ENCODE measurements around the gene BCAS3. TPM values are rescaled to one million over a fixed set of nuclear protein-coding genes. Genes with fewer than 3 reads are reported as not detected.

Gene BCAS3
- total RNA-seq, 1 experiment from 2014 or later = 26.3 TPM

DNA sequence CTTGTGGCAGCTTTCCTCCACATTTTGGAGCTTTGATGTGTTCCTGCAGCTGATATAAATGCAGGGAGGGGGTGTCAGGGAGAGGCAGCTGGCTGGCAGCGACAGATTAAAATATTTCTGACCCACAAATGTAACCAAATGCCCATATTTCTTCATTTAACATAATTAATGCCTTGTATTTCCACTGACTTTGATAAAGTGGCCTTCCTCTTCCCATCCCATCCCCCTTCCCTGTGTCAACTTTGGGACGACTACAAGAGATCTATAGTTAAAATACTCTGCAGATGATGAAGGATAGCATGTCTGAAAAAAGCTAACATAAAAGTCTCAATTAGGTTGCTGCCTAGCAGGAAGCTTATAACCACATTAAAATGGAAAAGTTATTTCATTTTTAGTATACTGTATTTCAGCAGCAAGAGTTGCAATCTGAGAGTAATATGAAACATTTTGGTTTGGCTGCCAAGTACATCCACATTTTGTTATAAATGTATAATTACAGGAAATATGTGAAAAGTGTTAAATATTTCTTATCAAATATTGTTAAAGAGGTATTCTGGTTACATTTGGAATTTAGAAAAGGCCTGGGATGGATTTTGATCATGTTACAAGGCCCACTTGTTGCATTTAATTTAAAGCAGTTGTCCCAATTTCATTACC is 483.3 kb downstream of the BCAS3 start (continued):
- TF ChIP-seq CTCF (IDR thresholded peaks at IDR 0.05 in 2 of 3, conservative IDR thresholded peaks at IDR 0.05 in 1 of 3; ENCODE audit: borderline replicate concordance in 1 of 3, insufficient read depth in 1 of 3, low read depth in 2 of 3, low read length in 2 of 3) (no peak), ELF1 (IDR thresholded peaks at IDR 0.05; ENCODE audit: borderline replicate concordance, low read depth) (no peak), EGR1 (IDR thresholded peaks at IDR 0.05; ENCODE audit: low read depth) (no peak)

- DNase-seq (ENCODE audit: low read depth, low spot score) (no peak), ATAC-seq (no peak)
- Histone ChIP-seq H3K4me3 (replicated peaks in 1 of 2; ENCODE audit: low read depth in 1 of 2, low read length in 2 of 2) (no peak overlapping the region), H3K9ac (ENCODE audit: low read length) (no peak overlapping the region), H3K4me1 (ENCODE audit: control insufficient read depth in 1 of 2, insufficient read depth in 2 of 2, low read length in 2 of 2) (no peaks in the 10 kb centered on the region), H3K27ac (ENCODE audit: low read depth, low read length) (no peak overlapping the region), H2AFZ (ENCODE audit: low read depth, low read length, poor library complexity, severe bottlenecking) (no peak overlapping the region), H3K27me3 (ENCODE audit: insufficient read depth, low read length) (no peaks in the 10 kb centered on the region), H3K79me2 (ENCODE audit: insufficient read depth, low read length) (no peaks in the 10 kb centered on the region), H3K36me3 (ENCODE audit: control insufficient read depth in 1 of 2, insufficient read depth in 2 of 2, low read length in 2 of 2) (no peaks in the 10 kb centered on the region), H4K20me1 (ENCODE audit: insufficient read depth) (no peaks in the 10 kb centered on the region), H3K4me2 (ENCODE audit: low read length) (no peak overlapping the region), H3K9me3 (ENCODE audit: control insufficient read depth in 1 of 2, insufficient read depth in 1 of 2, low read depth in 1 of 2, low read length in 2 of 2) (no peaks in the 10 kb centered on the region), H3K9me2 (ENCODE audit: insufficient read depth) (no peaks in the 10 kb centered on the region)
- ChIA-PET RAD21 (ENCODE audit: low non-redundant PET in 1 of 2, low total read pairs in 2 of 2, uncharacterized antibody in 2 of 2, unreplicated experiment in 2 of 2) (no interaction called here), POLR2A (no interaction called here), CTCF (no interaction called here)
- intact Hi-C loops (cut with micrococcal nuclease) = no loop called here
- no TSS peak for BruUV-seq (replicated peaks)
- TF ChIP-seq SRF (IDR thresholded peaks at IDR 0.05; ENCODE audit: low read depth) = no peak
- no peak for TF ChIP-seq SP1 (IDR thresholded peaks at IDR 0.05; ENCODE audit: low read depth)
- TF ChIP-seq, protein P1, sequence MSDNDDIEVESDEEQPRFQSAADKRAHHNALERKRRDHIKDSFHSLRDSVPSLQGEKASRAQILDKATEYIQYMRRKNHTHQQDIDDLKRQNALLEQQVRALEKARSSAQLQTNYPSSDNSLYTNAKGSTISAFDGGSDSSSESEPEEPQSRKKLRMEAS (IDR thresholded peaks at IDR 0.05) = no peak
- no peak for TF ChIP-seq POLR2AphosphoS5 (IDR thresholded peaks at IDR 0.05; ENCODE audit: low read depth, low read length)
- TF ChIP-seq CBX3 (IDR thresholded peaks at IDR 0.05; ENCODE audit: low read depth) = no peak
- TF ChIP-seq SIN3A (IDR thresholded peaks at IDR 0.05; ENCODE audit: low read depth) = no peak
- no peak for TF ChIP-seq JUND (IDR thresholded peaks at IDR 0.05)
- TF ChIP-seq EGR1 (IDR thresholded peaks at IDR 0.05; ENCODE audit: low read depth) = no peak
- TF ChIP-seq ZNF274 (IDR thresholded peaks at IDR 0.05; ENCODE audit: low read depth, low read length) = no peak
- no peak for TF ChIP-seq YY1 (IDR thresholded peaks at IDR 0.05; ENCODE audit: extremely low read depth, insufficient replicate concordance, low read depth, low read length)
- TF ChIP-seq, protein P2, sequence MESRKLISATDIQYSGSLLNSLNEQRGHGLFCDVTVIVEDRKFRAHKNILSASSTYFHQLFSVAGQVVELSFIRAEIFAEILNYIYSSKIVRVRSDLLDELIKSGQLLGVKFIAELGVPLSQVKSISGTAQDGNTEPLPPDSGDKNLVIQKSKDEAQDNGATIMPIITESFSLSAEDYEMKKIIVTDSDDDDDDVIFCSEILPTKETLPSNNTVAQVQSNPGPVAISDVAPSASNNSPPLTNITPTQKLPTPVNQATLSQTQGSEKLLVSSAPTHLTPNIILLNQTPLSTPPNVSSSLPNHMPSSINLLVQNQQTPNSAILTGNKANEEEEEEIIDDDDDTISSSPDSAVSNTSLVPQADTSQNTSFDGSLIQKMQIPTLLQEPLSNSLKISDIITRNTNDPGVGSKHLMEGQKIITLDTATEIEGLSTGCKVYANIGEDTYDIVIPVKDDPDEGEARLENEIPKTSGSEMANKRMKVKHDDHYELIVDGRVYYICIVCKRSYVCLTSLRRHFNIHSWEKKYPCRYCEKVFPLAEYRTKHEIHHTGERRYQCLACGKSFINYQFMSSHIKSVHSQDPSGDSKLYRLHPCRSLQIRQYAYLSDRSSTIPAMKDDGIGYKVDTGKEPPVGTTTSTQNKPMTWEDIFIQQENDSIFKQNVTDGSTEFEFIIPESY (IDR thresholded peaks at IDR 0.05; ENCODE audit: extremely low read depth, insufficient replicate concordance, low read length) = no peak
- TF ChIP-seq POLR2A (IDR thresholded peaks at IDR 0.05; ENCODE audit: borderline replicate concordance, extremely low read depth, insufficient read depth, insufficient read length) = no peak
- no peak for TF ChIP-seq CTCF (IDR thresholded peaks at IDR 0.05 in 2 of 3, conservative IDR thresholded peaks at IDR 0.05 in 1 of 3; ENCODE audit: borderline replicate concordance in 1 of 3, insufficient read depth in 1 of 3, low read depth in 2 of 3, low read length in 2 of 3)
Measured at GRCh38 chr17:61161615-61162134, 484.0 kb downstream of the BCAS3 start.

All from HCT116 (cell line).